Measurements from ENCODE around the gene ZNF37A. TPM values are rescaled to one million over a fixed set of nuclear protein-coding genes. Genes with fewer than 3 reads are reported as not detected.
"Not testable (repeated sequence)": the region's sequence is repeated elsewhere in the genome, so short reads cannot be mapped to it uniquely, and the experiment has no call there.

Gene ZNF37A
- total RNA-seq, 1 donor from 2014 or later: 29.7 TPM

GRCh38 chr10:38103756-38104155 is 9.6 kb downstream of the ZNF37A start:
- Mint-ChIP-seq H3K36me3 (ENCODE audit: low read depth) (peaks cover 91% of the 10 kb centered on the region), H3K27me3 (no peaks in the 10 kb centered on the region), H3K9me3 (peaks cover 58% of the 10 kb centered on the region), H3K27ac (no peak overlapping the region), H3K4me3 (no peak overlapping the region), H3K4me1 (no peaks in the 10 kb centered on the region)
- intact Hi-C loops (cut with micrococcal nuclease): no loop called here
- DNase-seq: no peak

GRCh38 chr10:38112159-38112558 is 18.0 kb downstream of the ZNF37A start:
- Mint-ChIP-seq H3K27ac (no peak overlapping the region), H3K9me3 (peaks cover 27% of the 10 kb centered on the region), H3K4me1 (no peaks in the 10 kb centered on the region), H3K27me3 (no peaks in the 10 kb centered on the region), H3K4me3 (no peak overlapping the region), H3K36me3 (ENCODE audit: low read depth) (peaks cover 64% of the 10 kb centered on the region)
- intact Hi-C loops (cut with micrococcal nuclease): no loop called here
- no peak for DNase-seq

- Mint-ChIP-seq H3K36me3 (ENCODE audit: low read depth) (peaks cover 61% of the 10 kb centered on the region), H3K27ac (no peak overlapping the region), H3K27me3 (no peaks in the 10 kb centered on the region), H3K4me3 (no peak overlapping the region), H3K9me3 (peaks cover 29% of the 10 kb centered on the region), H3K4me1 (no peaks in the 10 kb centered on the region)
- DNase-seq: no peak
- intact Hi-C loops (cut with micrococcal nuclease): no loop called here
These were observed 24.1 kb downstream of the ZNF37A start for GRCh38 chr10:38118072-38118807.

- DNase-seq: no peak
- Mint-ChIP-seq H3K4me3 (no peak overlapping the region), H3K36me3 (ENCODE audit: low read depth) (peaks cover 55% of the 10 kb centered on the region), H3K4me1 (no peaks in the 10 kb centered on the region), H3K27me3 (no peaks in the 10 kb centered on the region), H3K9me3 (peaks cover 30% of the 10 kb centered on the region), H3K27ac (no peak overlapping the region)
- intact Hi-C loops (cut with micrococcal nuclease): no loop called here
These were observed 24.9 kb downstream of the ZNF37A start for GRCh38 chr10:38119038-38119437.

- no peak overlapping the region for H3K27ac Mint-ChIP-seq
- intact Hi-C loops (cut with micrococcal nuclease): no loop called here
- H3K27me3 Mint-ChIP-seq: no peaks in the 10 kb centered on the region
- no peaks in the 10 kb centered on the region for H3K4me1 Mint-ChIP-seq
- H3K9me3 Mint-ChIP-seq: peaks cover 40% of the 10 kb centered on the region
- no peak for DNase-seq
- peaks cover 2% of the 10 kb centered on the region for H3K36me3 Mint-ChIP-seq (ENCODE audit: low read depth)
- H3K4me3 Mint-ChIP-seq: no peak overlapping the region
These were observed 33.7 kb downstream of the ZNF37A start for GRCh38 chr10:38127812-38128211.

- no peak overlapping the region for H3K4me3 Mint-ChIP-seq
- H3K9me3 Mint-ChIP-seq: peaks cover 33% of the 10 kb centered on the region
- DNase-seq: no peak
- no peaks in the 10 kb centered on the region for H3K27me3 Mint-ChIP-seq
- no peaks in the 10 kb centered on the region for H3K4me1 Mint-ChIP-seq
- intact Hi-C loops (cut with micrococcal nuclease): no loop called here
- no peaks in the 10 kb centered on the region for H3K36me3 Mint-ChIP-seq (ENCODE audit: low read depth)
- H3K27ac Mint-ChIP-seq: no peak overlapping the region
These were observed 49.5 kb downstream of the ZNF37A start for GRCh38 chr10:38143587-38143986.

- Mint-ChIP-seq H3K4me3 (no peak overlapping the region), H3K9me3 (peaks cover 28% of the 10 kb centered on the region), H3K4me1 (no peaks in the 10 kb centered on the region), H3K27me3 (no peaks in the 10 kb centered on the region), H3K36me3 (ENCODE audit: low read depth) (no peaks in the 10 kb centered on the region), H3K27ac (no peak overlapping the region)
- intact Hi-C loops (cut with micrococcal nuclease): no loop called here
- DNase-seq: no peak
These were observed 52.6 kb downstream of the ZNF37A start for GRCh38 chr10:38146579-38147333.

- Mint-ChIP-seq H3K27me3 (no peaks in the 10 kb centered on the region), H3K4me3 (no peak overlapping the region), H3K27ac (no peak overlapping the region), H3K4me1 (no peaks in the 10 kb centered on the region), H3K36me3 (ENCODE audit: low read depth) (no peaks in the 10 kb centered on the region), H3K9me3 (peaks cover 26% of the 10 kb centered on the region)
- DNase-seq: no peak
- intact Hi-C loops (cut with micrococcal nuclease): no loop called here
These were observed 53.5 kb downstream of the ZNF37A start for GRCh38 chr10:38147686-38148085.

- H3K36me3 Mint-ChIP-seq (ENCODE audit: low read depth); H3K27me3 Mint-ChIP-seq; DNase-seq; H3K27ac Mint-ChIP-seq; H3K4me3 Mint-ChIP-seq; H3K4me1 Mint-ChIP-seq; intact Hi-C loops (cut with micrococcal nuclease): not testable (repeated sequence)
- H3K9me3 Mint-ChIP-seq: peaks cover 14% of the 10 kb centered on the region
These were observed 56.8 kb downstream of the ZNF37A start for GRCh38 chr10:38150891-38151463.

- Mint-ChIP-seq H3K27me3 (no peaks in the 10 kb centered on the region), H3K36me3 (ENCODE audit: low read depth) (no peaks in the 10 kb centered on the region), H3K9me3 (peaks cover 10% of the 10 kb centered on the region), H3K4me1 (no peaks in the 10 kb centered on the region), H3K4me3 (no peak overlapping the region), H3K27ac (no peak overlapping the region)
- DNase-seq: no peak
- intact Hi-C loops (cut with micrococcal nuclease): no loop called here
These were observed 62.5 kb downstream of the ZNF37A start for GRCh38 chr10:38156416-38157269.

- Mint-ChIP-seq H3K36me3 (ENCODE audit: low read depth) (no peaks in the 10 kb centered on the region), H3K27ac (no peak overlapping the region), H3K4me3 (no peak overlapping the region), H3K4me1 (no peaks in the 10 kb centered on the region), H3K9me3 (peaks cover 10% of the 10 kb centered on the region), H3K27me3 (no peaks in the 10 kb centered on the region)
- intact Hi-C loops (cut with micrococcal nuclease): no loop called here
- DNase-seq: no peak
These were observed 63.1 kb downstream of the ZNF37A start for GRCh38 chr10:38157270-38157685.

GRCh38 chr10:38159004-38159403 is 64.9 kb downstream of the ZNF37A start:
- peaks cover 10% of the 10 kb centered on the region for H3K9me3 Mint-ChIP-seq
- DNase-seq: no peak
- no peaks in the 10 kb centered on the region for H3K27me3 Mint-ChIP-seq
- intact Hi-C loops (cut with micrococcal nuclease): no loop called here
- H3K4me1 Mint-ChIP-seq: no peaks in the 10 kb centered on the region
- no peak overlapping the region for H3K4me3 Mint-ChIP-seq
- H3K36me3 Mint-ChIP-seq (ENCODE audit: low read depth): no peaks in the 10 kb centered on the region
- H3K27ac Mint-ChIP-seq: no peak overlapping the region

- peaks cover 12% of the 10 kb centered on the region for H3K9me3 Mint-ChIP-seq
- no peak overlapping the region for H3K27ac Mint-ChIP-seq
- no peaks in the 10 kb centered on the region for H3K36me3 Mint-ChIP-seq (ENCODE audit: low read depth)
- no peak for DNase-seq
- intact Hi-C loops (cut with micrococcal nuclease): no loop called here
- H3K27me3 Mint-ChIP-seq: no peaks in the 10 kb centered on the region
- no peak overlapping the region for H3K4me3 Mint-ChIP-seq
- no peaks in the 10 kb centered on the region for H3K4me1 Mint-ChIP-seq
These were observed 69.5 kb downstream of the ZNF37A start for GRCh38 chr10:38163617-38164016.

All from activated CD4-positive, alpha-beta T cell treated with anti-CD3 and anti-CD28 coated beads, Interleukin-2, amount 10 ng/mL, durations not matched to agents 24 days and 14 days (primary cell).